IMR-90 (cell line): ENCODE data around the gene ABR. TPM values are rescaled to one million over a fixed set of nuclear protein-coding genes. Genes with fewer than 3 reads are reported as not detected.

Experiments used
- ATAC-seq: fragments of 200-7000 bp; cut with Tn5 transposase; 2 replicates; pipeline ENCODE4 v1.9.1; 2020; ENCODE audit warnings: low read depth, mild to moderate bottlenecking, moderate library complexity
- BruUV-seq: library from RNA; stranded (reverse); fragments of 400-500 nt; replicated peaks from 2 replicates; lab custom pipeline; 2021; lab: Mats Ljungman, UMichigan
- CTCF ChIA-PET: fragments of 300-600 bp; formaldehyde crosslinking; extraction: SDS; loops from one replicate; lab custom pipeline; 2021; ENCODE audit warnings: antibody characterized with exemption; lab: Yijun Ruan, JAX
- POLR2A ChIA-PET: fragments of 300-600 bp; sonication (Branson Sonifier 250); formaldehyde crosslinking; loops from one replicate; lab custom pipeline; 2022; ENCODE audit warnings: antibody characterized with exemption; ENCODE audit not compliant: unreplicated experiment; lab: Charles Lee
- DNase-seq: peaks from one replicate; pipeline ENCODE4 v3.0.0; 2013
- H2AFZ ChIP-seq: replicated peaks from 2 replicates; pipeline ENCODE3; 2013; ENCODE audit warnings: low read length, mild to moderate bottlenecking; ENCODE audit not compliant: poor library complexity
- H2AK5ac ChIP-seq: 2 replicates; pipeline ENCODE4 v1.6.1; 2013; ENCODE audit warnings: low read depth, low read length, inconsistent platforms
- H2AK9ac ChIP-seq: replicated peaks from 2 replicates; pipeline ENCODE3; 2013; ENCODE audit warnings: mild to moderate bottlenecking, low read depth, low read length, moderate library complexity; ENCODE audit not compliant: poor library complexity
- H2BK120ac ChIP-seq: 2 replicates; pipeline ENCODE4 v1.6.1; 2013; ENCODE audit warnings: low read depth, low read length, inconsistent platforms
- H2BK15ac ChIP-seq: 3 replicates; pipeline ENCODE4 v1.6.1; 2013; ENCODE audit warnings: low read depth, low read length, inconsistent platforms
- H2BK20ac ChIP-seq: 2 replicates; pipeline ENCODE4 v1.6.1; 2013; ENCODE audit warnings: low read depth, mild to moderate bottlenecking, inconsistent platforms, low read length, moderate library complexity
- H2BK5ac ChIP-seq: 2 replicates; pipeline ENCODE4 v1.6.1; 2013; ENCODE audit warnings: mild to moderate bottlenecking, low read depth, low read length, inconsistent platforms; ENCODE audit not compliant: poor library complexity, severe bottlenecking
- H3K14ac ChIP-seq: replicated peaks from 2 replicates; pipeline ENCODE4 v1.6.1; 2013; ENCODE audit warnings: low read depth, low read length, inconsistent platforms
- H3K18ac ChIP-seq: 2 replicates; pipeline ENCODE4 v1.6.1; 2013; ENCODE audit warnings: low read depth, low read length, control low read depth
- H3K23ac ChIP-seq: 2 replicates; pipeline ENCODE4 v1.6.1; 2013; ENCODE audit warnings: low read depth, low read length, inconsistent platforms
- H3K27ac ChIP-seq: 2 replicates; pipeline ENCODE4 v1.5.1; 2013; ENCODE audit warnings: mild to moderate bottlenecking, control low read depth, low read length; ENCODE audit not compliant: insufficient read depth
- H3K27me3 ChIP-seq: 2 replicates; pipeline ENCODE4 v1.6.1; 2013; ENCODE audit warnings: low read length; ENCODE audit not compliant: control insufficient read depth, insufficient read depth
- H3K36me3 ChIP-seq: 2 replicates; pipeline ENCODE4 v1.6.1; 2013; ENCODE audit warnings: low read length, mixed read lengths; ENCODE audit not compliant: control insufficient read depth, insufficient read depth
- H3K4ac ChIP-seq: 2 replicates; pipeline ENCODE4 v1.6.1; 2013; ENCODE audit warnings: low read depth, low read length, inconsistent platforms
- H3K4me1 ChIP-seq: 2 replicates; pipeline ENCODE4 v1.6.1; 2013; ENCODE audit warnings: low read length, mixed read lengths; ENCODE audit not compliant: control insufficient read depth, insufficient read depth
- H3K4me2 ChIP-seq: 2 replicates; pipeline ENCODE4 v1.6.1; 2013; ENCODE audit warnings: low read depth, mild to moderate bottlenecking, control low read depth, low read length, moderate library complexity
- H3K4me3 ChIP-seq: 2 replicates; pipeline ENCODE4 v1.5.1; 2013; ENCODE audit warnings: low read depth, mild to moderate bottlenecking, control low read depth, low read length, moderate library complexity; ENCODE audit not compliant: insufficient read depth
- H3K56ac ChIP-seq: 2 replicates; pipeline ENCODE4 v1.6.1; 2013; ENCODE audit warnings: low read length, inconsistent platforms; ENCODE audit not compliant: insufficient read depth; ENCODE audit errors: extremely low read depth
- H3K79me1 ChIP-seq, 2 experiments: 2 replicates each; pipeline ENCODE4 v1.6.1; 2013; ENCODE audit warnings: low read length in 2 of 2, inconsistent platforms in 1 of 2, low read depth in 1 of 2
- H3K9ac ChIP-seq: 2 replicates; pipeline ENCODE4 v1.6.1; 2013; ENCODE audit warnings: low read depth, low read length, control low read depth
- H3K9me1 ChIP-seq: 2 replicates; pipeline ENCODE4 v1.6.1; 2013; ENCODE audit warnings: low read length, inconsistent platforms; ENCODE audit not compliant: insufficient read depth
- H3K9me3 ChIP-seq: 2 replicates; pipeline ENCODE4 v1.6.1; 2013; ENCODE audit warnings: low read length; ENCODE audit not compliant: control insufficient read depth, insufficient read depth
- H4K20me1 ChIP-seq: 2 replicates; pipeline ENCODE4 v1.6.1; 2013; ENCODE audit warnings: low read length, inconsistent platforms; ENCODE audit not compliant: insufficient read depth
- H4K5ac ChIP-seq: 2 replicates; pipeline ENCODE4 v1.6.1; 2013; ENCODE audit warnings: mild to moderate bottlenecking, low read depth, low read length, control low read depth
- H4K8ac ChIP-seq, 2 experiments: 2 replicates each; pipeline ENCODE4 v1.6.1; 2013; ENCODE audit warnings: low read depth in 2 of 2, low read length in 2 of 2, control low read depth in 1 of 2, inconsistent platforms in 1 of 2
- H4K91ac ChIP-seq: 2 replicates; pipeline ENCODE4 v1.6.1; 2013; ENCODE audit warnings: low read depth, low read length, inconsistent platforms; ENCODE audit not compliant: insufficient read depth
- CEBPB ChIP-seq: IDR thresholded peaks from 2 replicates; pipeline ENCODE4 v1.6.1; 2012; ENCODE audit warnings: low read depth, low read length, improper control_type of control experiment
- MXI1 ChIP-seq: IDR thresholded peaks from 2 replicates; pipeline ENCODE4 v1.6.1; 2012; ENCODE audit warnings: low read depth, mild to moderate bottlenecking, low read length, moderate library complexity, borderline replicate concordance
- RFX5 ChIP-seq: IDR thresholded peaks from 2 replicates; pipeline ENCODE4 v1.8.0; 2012; ENCODE audit warnings: low read depth, mild to moderate bottlenecking, low read length, moderate library complexity
- WGBS, 2 experiments: methylation state at CpG; one replicate each; pipeline versions ENCODE4 v1.1.5 to v1.1.7; 2013; ENCODE audit warnings: missing lambda C conversion rate in 2 of 2; ENCODE audit not compliant: insufficient read length in 1 of 2; ENCODE audit errors: extremely low coverage in 2 of 2; 5-methylcytosine and 5-hydroxymethylcytosine counted together
- dilution Hi-C: fragments of 300-500 bp; cut with HindIII; formaldehyde crosslinking; loops from one replicate; pipeline ENCODE4 v1.14.3; 2018; ENCODE audit warnings: low sequenced_read_pairs; ENCODE audit not compliant: unreplicated experiment
- in situ Hi-C: fragments of 300-500 bp; cut with MboI; formaldehyde crosslinking; loops from 3 replicates; pipeline ENCODE4 v1.14.3; 2019; ENCODE audit warnings: low sequenced_read_pairs, inconsistent platforms, mixed read lengths
- intact Hi-C: fragments of 100-400 bp; cut with micrococcal nuclease; formaldehyde crosslinking; loops from 2 replicates; pipeline ENCODE4 v1.10.0; 2022
- polyA plus RNA-seq, 3 experiments: library from polyadenylated mRNA; depleted of rRNA; stranded (reverse); fragments of >200 nt; gene quantifications; 2 replicates each; pipeline ENCODE4 v1.2.3, GENCODE V29; 2012; ENCODE audit warnings: low replicate concordance in 1 of 3
- total RNA-seq: library from RNA; depleted of rRNA; stranded (reverse); fragments of >200 nt; gene quantifications from 2 replicates; pipeline ENCODE4 v1.2.3, GENCODE V29; 2012
- TF ChIP-seq, protein P1 (sequence below): conservative IDR thresholded peaks from 2 replicates; pipeline ENCODE4 v1.5.1; 2012; ENCODE audit warnings: mild to moderate bottlenecking, low read depth, low read length, improper control_type of control experiment
- TF ChIP-seq, protein P2 (sequence below): fragments of 150-350 bp; IDR thresholded peaks from 2 replicates; pipeline ENCODE4 v1.6.1; 2016; ENCODE audit warnings: low read depth, mild to moderate bottlenecking, low read length, moderate library complexity, borderline replicate concordance

Gene ABR
- total and polyA plus RNA-seq, 2 of the 4 experiments (the other 2 are of a cell fraction): 28.3 to 79.7 TPM

- no peak overlapping the region for H3K4me2 ChIP-seq
- no peak overlapping the region for H4K91ac ChIP-seq
- H2AK5ac ChIP-seq: no peak overlapping the region
- no peak overlapping the region for H3K18ac ChIP-seq
- no peak overlapping the region for H4K8ac ChIP-seq
- 73% methylated on average over 2 of the region's 14 CpGs; no CpG with 5 or more reads in 1 of the 2 experiments for WGBS, 2 experiments
- H3K9me1 ChIP-seq: no peaks in the 10 kb centered on the region
- H3K56ac ChIP-seq: no peak overlapping the region
- peaks cover 68% of the 10 kb centered on the region for H3K27me3 ChIP-seq
- no TSS peak for BruUV-seq
- H3K4ac ChIP-seq: no peak overlapping the region
- H3K9ac ChIP-seq: no peak overlapping the region
- no peak overlapping the region for H2BK5ac ChIP-seq
- H2AFZ ChIP-seq: no peak overlapping the region
- H4K5ac ChIP-seq: no peak overlapping the region
- no peak overlapping the region for H2BK15ac ChIP-seq
- in situ Hi-C loops (no loop called here), dilution Hi-C loops (no loop called here), intact Hi-C loops (no loop called here)
- TF ChIP-seq RFX5 (no peak), CEBPB (no peak), MXI1 (no peak)
- TF ChIP-seq, protein P1, sequence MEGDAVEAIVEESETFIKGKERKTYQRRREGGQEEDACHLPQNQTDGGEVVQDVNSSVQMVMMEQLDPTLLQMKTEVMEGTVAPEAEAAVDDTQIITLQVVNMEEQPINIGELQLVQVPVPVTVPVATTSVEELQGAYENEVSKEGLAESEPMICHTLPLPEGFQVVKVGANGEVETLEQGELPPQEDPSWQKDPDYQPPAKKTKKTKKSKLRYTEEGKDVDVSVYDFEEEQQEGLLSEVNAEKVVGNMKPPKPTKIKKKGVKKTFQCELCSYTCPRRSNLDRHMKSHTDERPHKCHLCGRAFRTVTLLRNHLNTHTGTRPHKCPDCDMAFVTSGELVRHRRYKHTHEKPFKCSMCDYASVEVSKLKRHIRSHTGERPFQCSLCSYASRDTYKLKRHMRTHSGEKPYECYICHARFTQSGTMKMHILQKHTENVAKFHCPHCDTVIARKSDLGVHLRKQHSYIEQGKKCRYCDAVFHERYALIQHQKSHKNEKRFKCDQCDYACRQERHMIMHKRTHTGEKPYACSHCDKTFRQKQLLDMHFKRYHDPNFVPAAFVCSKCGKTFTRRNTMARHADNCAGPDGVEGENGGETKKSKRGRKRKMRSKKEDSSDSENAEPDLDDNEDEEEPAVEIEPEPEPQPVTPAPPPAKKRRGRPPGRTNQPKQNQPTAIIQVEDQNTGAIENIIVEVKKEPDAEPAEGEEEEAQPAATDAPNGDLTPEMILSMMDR: no peak
- TF ChIP-seq, protein P2, sequence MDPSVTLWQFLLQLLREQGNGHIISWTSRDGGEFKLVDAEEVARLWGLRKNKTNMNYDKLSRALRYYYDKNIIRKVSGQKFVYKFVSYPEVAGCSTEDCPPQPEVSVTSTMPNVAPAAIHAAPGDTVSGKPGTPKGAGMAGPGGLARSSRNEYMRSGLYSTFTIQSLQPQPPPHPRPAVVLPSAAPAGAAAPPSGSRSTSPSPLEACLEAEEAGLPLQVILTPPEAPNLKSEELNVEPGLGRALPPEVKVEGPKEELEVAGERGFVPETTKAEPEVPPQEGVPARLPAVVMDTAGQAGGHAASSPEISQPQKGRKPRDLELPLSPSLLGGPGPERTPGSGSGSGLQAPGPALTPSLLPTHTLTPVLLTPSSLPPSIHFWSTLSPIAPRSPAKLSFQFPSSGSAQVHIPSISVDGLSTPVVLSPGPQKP: no peak
- no peak for ATAC-seq
- ChIA-PET POLR2A (no interaction called here), CTCF (no interaction called here)
- H2AK9ac ChIP-seq: no peak overlapping the region
- peaks cover 6% of the 10 kb centered on the region for H3K9me3 ChIP-seq
- no peak overlapping the region for H3K23ac ChIP-seq
- no peaks in the 10 kb centered on the region for H3K4me1 ChIP-seq
- peaks cover 6% of the 10 kb centered on the region for H4K20me1 ChIP-seq
- no peak overlapping the region for H2BK20ac ChIP-seq
- H3K36me3 ChIP-seq: no peaks in the 10 kb centered on the region
- no peak overlapping the region for H3K14ac ChIP-seq
- DNase-seq: no peak
- no peaks in the 10 kb centered on the region for H3K79me1 ChIP-seq
- H3K27ac ChIP-seq: no peak overlapping the region
- H2BK120ac ChIP-seq: no peak overlapping the region
- no peak overlapping the region for H3K4me3 ChIP-seq
Observed at GRCh38 chr17:1223662-1224061, 43.9 kb upstream of the ABR start.
